ENCODE measurements around the gene GNG13. TPM values are rescaled to one million over a fixed set of nuclear protein-coding genes. Genes with fewer than 3 reads are reported as not detected.

Gene GNG13
- total RNA-seq, 1 experiment from 2014 or later: not detected

DNA sequence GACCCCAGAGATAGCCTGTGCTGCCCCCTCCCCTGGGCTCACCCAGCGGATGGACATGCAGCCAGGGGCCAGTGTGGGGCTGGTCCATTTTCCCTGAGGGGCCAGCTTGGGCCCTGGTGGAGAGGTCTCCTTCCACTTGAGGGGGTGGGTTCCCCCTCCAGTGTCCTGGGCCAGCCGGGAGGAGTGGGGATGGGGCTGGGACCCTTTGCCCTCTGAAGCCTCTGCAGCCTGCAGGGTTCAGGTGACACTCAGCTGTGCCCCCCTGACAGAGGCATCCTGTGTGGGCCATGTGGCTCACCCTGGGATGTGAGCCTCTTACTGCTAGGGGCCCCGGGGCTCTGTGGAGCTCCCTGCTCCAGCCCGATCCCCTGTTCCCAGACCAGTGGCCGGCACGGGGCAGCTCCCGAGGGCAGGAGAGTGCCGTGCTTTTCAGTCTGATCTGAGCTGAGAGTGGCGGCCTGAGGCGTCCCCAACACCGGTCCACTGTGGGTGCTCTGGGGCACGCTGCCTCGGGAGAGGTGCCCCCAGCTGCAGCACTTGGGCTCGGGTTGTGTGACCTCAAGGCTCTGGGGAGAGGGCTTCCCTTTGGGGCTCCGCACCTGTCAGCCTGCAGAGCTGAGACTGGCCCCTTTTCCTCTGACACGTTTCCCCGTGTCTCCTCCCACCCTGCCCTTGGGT is 439 bp upstream of the GNG13 start:
- POLR2A ChIA-PET (ENCODE audit: low non-redundant PET): interaction anchor here (1.0 kb wide), 1 partner anchor 12 kb away, joined by 4 read pairs; the partner anchor contains the start of gene CHTF18
- Histone ChIP-seq H3K4me3 (ENCODE audit: low read depth, low read length, poor library complexity, severe bottlenecking) (no peak overlapping the region), H3K9me3 (ENCODE audit: low read depth, low read length, poor library complexity, severe bottlenecking) (no peaks in the 10 kb centered on the region), H3K4me1 (ENCODE audit: insufficient read depth, low read length, poor library complexity, severe bottlenecking) (no peaks in the 10 kb centered on the region), H3K36me3 (ENCODE audit: insufficient read depth, low read length, poor library complexity, severe bottlenecking) (peaks cover 3% of the 10 kb centered on the region), H3K27ac (ENCODE audit: low read depth, low read length, poor library complexity, severe bottlenecking) (no peak overlapping the region), H3K27me3 (replicated peaks; ENCODE audit: insufficient read depth, low read depth, low read length, poor library complexity) (peaks cover 45% of the 10 kb centered on the region)
- CTCF ChIA-PET: no interaction called here
- TF ChIP-seq CTCF (conservative IDR thresholded peaks at IDR 0.05; ENCODE audit: low read depth, low read length) (no peak), EZH2 (IDR thresholded peaks at IDR 0.05; ENCODE audit: borderline replicate concordance, low read depth, low read length, poor library complexity, severe bottlenecking) (no peak)
- BruUV-seq (replicated peaks): no TSS peak
- intact Hi-C loops (cut with micrococcal nuclease; ENCODE audit: unreplicated experiment): no loop called here
- no peak for DNase-seq (ENCODE audit: low spot score)

DNA sequence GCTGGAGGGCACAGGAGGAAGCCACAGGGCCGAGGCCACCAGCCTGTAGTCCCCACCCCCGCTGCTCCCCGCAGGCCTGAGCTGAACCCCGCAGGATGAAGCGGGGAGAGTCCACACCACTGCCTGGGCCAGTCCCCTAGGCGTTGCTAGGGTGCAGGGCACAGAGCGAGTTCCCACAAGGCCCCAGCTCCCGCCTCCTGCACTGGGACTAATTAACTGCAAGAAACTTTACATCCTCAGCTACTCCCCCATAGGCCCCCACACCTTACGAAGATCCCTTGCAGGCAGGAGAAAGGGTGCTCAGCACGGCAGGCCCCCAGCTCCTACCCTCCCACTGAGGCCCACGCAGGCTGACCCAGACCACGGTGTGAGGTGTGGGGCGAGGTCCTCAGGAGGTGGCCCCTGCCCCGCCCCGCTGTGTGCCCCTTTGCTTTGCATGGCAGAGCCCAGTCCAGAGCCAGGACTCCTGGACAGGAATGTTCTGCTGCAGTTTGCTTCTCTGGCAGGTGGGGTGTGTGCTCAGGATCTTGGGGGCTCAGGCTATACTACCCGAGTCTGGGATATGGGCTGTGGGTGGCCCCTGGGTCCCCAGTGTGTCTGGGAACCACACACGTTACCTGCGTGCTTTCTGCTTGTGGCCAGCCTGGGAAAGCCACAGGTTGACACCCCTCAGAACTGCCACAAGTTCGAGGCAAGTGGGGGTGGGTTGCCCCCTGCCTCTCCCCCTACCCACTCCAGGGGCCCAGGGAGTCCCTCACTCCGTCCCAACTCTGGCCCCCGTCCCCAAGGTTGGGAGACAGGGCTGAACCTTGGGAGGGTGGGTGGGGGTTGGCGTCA is 1.2 kb downstream of the GNG13 start:
- CTCF ChIA-PET: interaction anchor here (0.6 kb wide), 1 partner anchor 73 kb away, joined by 3 read pairs; the partner anchor contains the start of gene CCDC78
- H3K4me1 ChIP-seq (ENCODE audit: insufficient read depth, low read length, poor library complexity, severe bottlenecking): no peaks in the 10 kb centered on the region
- no peak overlapping the region for H3K27ac ChIP-seq (ENCODE audit: low read depth, low read length, poor library complexity, severe bottlenecking)
- peaks cover 40% of the 10 kb centered on the region for H3K27me3 ChIP-seq (replicated peaks; ENCODE audit: insufficient read depth, low read depth, low read length, poor library complexity)
- intact Hi-C loops (cut with micrococcal nuclease; ENCODE audit: unreplicated experiment): no loop called here
- TF ChIP-seq EZH2 (IDR thresholded peaks at IDR 0.05; ENCODE audit: borderline replicate concordance, low read depth, low read length, poor library complexity, severe bottlenecking) (no peak), CTCF (conservative IDR thresholded peaks at IDR 0.05; ENCODE audit: low read depth, low read length) (no peak)
- H3K9me3 ChIP-seq (ENCODE audit: low read depth, low read length, poor library complexity, severe bottlenecking): no peaks in the 10 kb centered on the region
- H3K36me3 ChIP-seq (ENCODE audit: insufficient read depth, low read length, poor library complexity, severe bottlenecking): peaks cover 3% of the 10 kb centered on the region
- no peak overlapping the region for H3K4me3 ChIP-seq (ENCODE audit: low read depth, low read length, poor library complexity, severe bottlenecking)
- no TSS peak for BruUV-seq (replicated peaks)
- DNase-seq (ENCODE audit: low spot score): no peak
- POLR2A ChIA-PET (ENCODE audit: low non-redundant PET): no interaction called here

DNA sequence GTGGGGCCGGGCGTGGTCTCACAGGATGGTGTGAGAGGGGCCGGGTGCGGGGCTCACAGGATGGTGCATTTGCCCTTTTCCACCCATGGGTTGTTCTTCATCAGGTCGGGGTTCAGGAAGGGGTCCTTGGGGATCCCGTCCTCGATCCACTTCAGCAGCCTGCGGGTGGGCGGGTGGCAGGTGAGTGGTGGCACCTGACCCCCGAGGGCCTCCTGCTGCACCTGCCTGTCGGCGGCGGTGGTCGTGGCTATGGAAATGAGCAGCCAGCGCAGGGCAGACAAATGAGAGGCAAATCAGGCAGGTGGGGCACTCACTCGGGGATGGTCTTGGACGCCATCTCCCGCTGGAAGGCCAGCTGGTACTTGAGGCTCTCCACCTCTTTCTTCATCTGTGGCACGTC is 1.9 kb downstream of the GNG13 start:
- no peaks in the 10 kb centered on the region for H3K4me1 ChIP-seq (ENCODE audit: insufficient read depth, low read length, poor library complexity, severe bottlenecking)
- intact Hi-C loops (cut with micrococcal nuclease; ENCODE audit: unreplicated experiment): no loop called here
- no peaks in the 10 kb centered on the region for H3K9me3 ChIP-seq (ENCODE audit: low read depth, low read length, poor library complexity, severe bottlenecking)
- BruUV-seq (replicated peaks): no TSS peak
- H3K4me3 ChIP-seq (ENCODE audit: low read depth, low read length, poor library complexity, severe bottlenecking): no peak overlapping the region
- no peak overlapping the region for H3K27ac ChIP-seq (ENCODE audit: low read depth, low read length, poor library complexity, severe bottlenecking)
- POLR2A ChIA-PET (ENCODE audit: low non-redundant PET): no interaction called here
- no peak for TF ChIP-seq EZH2 (IDR thresholded peaks at IDR 0.05; ENCODE audit: borderline replicate concordance, low read depth, low read length, poor library complexity, severe bottlenecking)
- TF ChIP-seq CTCF (conservative IDR thresholded peaks at IDR 0.05; ENCODE audit: low read depth, low read length): no peak
- H3K27me3 ChIP-seq (replicated peaks; ENCODE audit: insufficient read depth, low read depth, low read length, poor library complexity): peaks cover 37% of the 10 kb centered on the region
- DNase-seq (ENCODE audit: low spot score): no peak
- CTCF ChIA-PET: no interaction called here
- H3K36me3 ChIP-seq (ENCODE audit: insufficient read depth, low read length, poor library complexity, severe bottlenecking): peaks cover 3% of the 10 kb centered on the region
